HEK293 (cell line): ENCODE results near the gene GRIK4.

Source experiments
- CTCF ChIP-seq: fragments of 450-650 bp; formaldehyde crosslinking; IDR thresholded peaks from 2 replicates; pipeline ENCODE4 v1.5.1; 2016; ENCODE audit warnings: missing biosample characterization, missing genetic modification characterization
- KLF16 ChIP-seq: fragments of 450-650 bp; formaldehyde crosslinking; IDR thresholded peaks from 2 replicates; pipeline ENCODE4 v1.5.1; 2017; ENCODE audit warnings: missing biosample characterization, missing genetic modification characterization
- ZNF404 ChIP-seq: fragments of 450-650 bp; formaldehyde crosslinking; IDR thresholded peaks from 2 replicates; pipeline ENCODE4 v1.5.1; 2017; ENCODE audit warnings: missing biosample characterization, missing genetic modification characterization
- TF ChIP-seq, protein P1 (sequence below): IDR thresholded peaks from 2 replicates; pipeline ENCODE4 v1.6.1; 2011; ENCODE audit warnings: mild to moderate bottlenecking, low read depth, low read length, borderline replicate concordance

- no peak for TF ChIP-seq KLF16 (tag by site-specific recombination)
- TF ChIP-seq, protein P1, sequence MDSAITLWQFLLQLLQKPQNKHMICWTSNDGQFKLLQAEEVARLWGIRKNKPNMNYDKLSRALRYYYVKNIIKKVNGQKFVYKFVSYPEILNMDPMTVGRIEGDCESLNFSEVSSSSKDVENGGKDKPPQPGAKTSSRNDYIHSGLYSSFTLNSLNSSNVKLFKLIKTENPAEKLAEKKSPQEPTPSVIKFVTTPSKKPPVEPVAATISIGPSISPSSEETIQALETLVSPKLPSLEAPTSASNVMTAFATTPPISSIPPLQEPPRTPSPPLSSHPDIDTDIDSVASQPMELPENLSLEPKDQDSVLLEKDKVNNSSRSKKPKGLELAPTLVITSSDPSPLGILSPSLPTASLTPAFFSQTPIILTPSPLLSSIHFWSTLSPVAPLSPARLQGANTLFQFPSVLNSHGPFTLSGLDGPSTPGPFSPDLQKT = no peak
- TF ChIP-seq ZNF404 (tag by site-specific recombination) = no peak
- TF ChIP-seq CTCF (tag by site-specific recombination) = no peak
Observed at GRCh38 chr11:120942701-120943100, 431.2 kb downstream of the GRIK4 start.
